Measurements from ENCODE around the gene GYPB.
"Not testable (repeated sequence)": the region's sequence is repeated elsewhere in the genome, so short reads cannot be mapped to it uniquely, and the experiment has no call there.

GRCh38 chr4:143975527-143975926, 43.7 kb downstream of the GYPB start:
- TF ChIP-seq POLR2A, CTCF, EP300, POLR2AphosphoS5 (IDR thresholded peaks at IDR 0.05): not testable (repeated sequence)

Measured in gastroesophageal sphincter (tissue), 3 donors.